OCI-LY3 (cell line): ENCODE measurements around the gene MAP4K3.

ENCODE experiments used
- CTCF ChIP-seq: fragments of 200-600, 300-600 bp; sonication (generic); IDR thresholded peaks from 2 replicates; pipeline ENCODE4 v1.5.1; 2014; ENCODE audit warnings: antibody characterized with exemption, low read length, low read depth
- EZH2phosphoT487 ChIP-seq: fragments of 200-600 bp; shearing (Covaris generic); IDR thresholded peaks from 2 replicates; pipeline ENCODE4 v1.6.1; 2018; ENCODE audit warnings: antibody characterized with exemption, mixed run types, low read depth

DNA sequence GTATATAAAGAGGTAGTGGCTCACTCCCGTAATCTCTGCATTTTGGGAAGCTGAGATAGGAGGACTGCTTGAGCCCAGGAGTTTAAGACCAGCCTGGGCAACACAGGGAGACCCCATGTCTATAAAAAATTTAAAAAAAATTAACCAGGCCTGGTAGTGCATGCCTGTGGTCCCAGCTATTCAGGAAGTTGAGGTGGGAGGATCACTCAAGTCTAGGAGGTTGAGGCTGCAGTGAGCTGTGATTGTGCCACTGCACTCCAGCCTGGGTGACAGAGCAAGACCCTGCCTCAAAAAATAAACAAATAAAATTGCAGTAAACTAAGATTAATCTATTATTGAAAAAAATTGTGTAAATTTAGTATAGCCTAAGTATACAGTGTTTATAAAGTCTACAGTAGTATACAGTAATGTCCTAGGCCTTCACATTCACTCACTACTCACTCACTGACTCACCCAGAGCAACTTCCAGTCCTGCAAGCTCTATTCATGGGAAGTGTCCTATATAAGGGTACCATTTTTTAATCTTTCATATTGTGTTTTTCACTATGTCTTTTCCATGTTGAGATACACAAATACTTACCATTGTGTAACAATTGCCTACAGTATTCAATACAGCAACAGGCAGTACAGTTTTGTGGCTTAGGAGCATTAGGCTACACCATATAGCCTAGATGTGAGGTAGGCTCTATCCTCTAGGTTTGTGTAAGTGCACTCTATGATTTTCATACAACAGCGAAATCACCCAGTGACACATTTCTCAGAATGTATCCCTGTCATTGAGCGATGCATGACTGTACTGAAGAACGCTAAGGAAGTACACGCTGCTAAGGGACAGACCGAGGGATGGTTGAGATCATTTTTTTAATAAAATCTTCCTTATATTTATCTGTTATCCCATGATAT, 10.4 kb upstream of the MAP4K3 start:
- TF ChIP-seq CTCF: no peak
- no peak for TF ChIP-seq EZH2phosphoT487
